Endothelial cell (in vitro differentiated cells): ENCODE results near the gene CPEB3. TPM values are rescaled to one million over a fixed set of nuclear protein-coding genes. Genes with fewer than 3 reads are reported as not detected.

Source experiments
- DNase-seq: peaks from one replicate; pipeline ENCODE4 v3.0.0; 2021; ENCODE audit warnings: low spot score
- H3K27ac Mint-ChIP-seq: one replicate; pipeline ENCODE4 v1.8.0; 2021; ENCODE audit warnings: mixed read lengths, inconsistent platforms; ENCODE audit not compliant: unreplicated experiment
- H3K27me3 Mint-ChIP-seq: one replicate; pipeline ENCODE4 v1.8.0; 2021; ENCODE audit warnings: mild to moderate bottlenecking, moderate library complexity, mixed read lengths, inconsistent platforms; ENCODE audit not compliant: unreplicated experiment
- H3K36me3 Mint-ChIP-seq: one replicate; pipeline ENCODE4 v1.8.0; 2021; ENCODE audit warnings: mild to moderate bottlenecking, low read depth, mixed read lengths, inconsistent platforms; ENCODE audit not compliant: unreplicated experiment
- H3K4me1 Mint-ChIP-seq: one replicate; pipeline ENCODE4 v1.8.0; 2021; ENCODE audit warnings: mild to moderate bottlenecking, mixed read lengths, inconsistent platforms; ENCODE audit not compliant: unreplicated experiment
- H3K4me3 Mint-ChIP-seq: one replicate; pipeline ENCODE4 v1.8.0; 2021; ENCODE audit warnings: mild to moderate bottlenecking, mixed read lengths, inconsistent platforms; ENCODE audit not compliant: unreplicated experiment
- H3K9me3 Mint-ChIP-seq: one replicate; pipeline ENCODE4 v1.8.0; 2021; ENCODE audit warnings: mixed read lengths, inconsistent platforms; ENCODE audit not compliant: unreplicated experiment
- total RNA-seq: library from RNA; stranded (reverse); fragmentation: NEBNext Ultra II Directional; extraction: Animal tissue kit (Norgen Biotek cat#: 25700); gene quantifications from one replicate; pipeline ENCODE4 v1.2.1, GENCODE V29; 2021; ENCODE audit not compliant: unreplicated experiment
- TF ChIP-seq, protein P1 (sequence below): fragments of 200-600 bp; sonication (generic); IDR thresholded peaks from one replicate; pipeline ENCODE4 v1.5.0; 2021; ENCODE audit warnings: antibody characterized with exemption; ENCODE audit not compliant: unreplicated experiment

The CPEB3 gene
- total RNA-seq, 1 donor from 2014 or later, result 2.4 TPM

DNA sequence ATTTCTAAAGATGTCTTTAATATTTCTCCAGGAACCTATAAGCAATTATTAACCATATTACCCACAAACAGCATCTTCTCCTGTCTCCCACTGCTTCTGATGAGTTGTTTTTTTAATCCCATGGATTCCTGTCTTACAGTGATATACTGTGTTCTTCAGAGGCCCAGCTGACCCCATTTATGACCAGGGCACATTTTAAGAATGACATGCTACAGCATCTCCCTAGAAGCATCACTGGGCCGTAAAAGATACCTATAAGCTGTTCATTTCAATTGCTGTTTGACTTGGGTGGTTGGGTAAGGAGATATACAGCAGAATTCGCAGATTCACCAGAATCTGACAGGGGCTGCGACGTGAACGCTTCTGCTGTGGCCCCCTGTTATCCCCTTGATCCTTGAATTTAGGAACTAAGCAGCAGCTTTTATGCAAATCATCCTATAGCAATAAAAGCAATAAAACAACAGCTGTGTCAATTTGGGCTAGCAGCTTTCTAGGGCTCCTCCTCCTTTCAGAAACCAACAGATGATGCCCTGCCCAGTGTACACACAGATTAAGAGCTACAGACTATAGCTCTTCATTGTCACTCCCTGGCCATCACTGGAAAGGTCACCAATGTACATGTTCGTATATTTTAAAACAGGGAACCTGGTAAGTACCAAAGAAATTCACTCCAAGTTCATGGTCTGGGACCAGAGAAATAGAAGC, 86.8 kb downstream of the CPEB3 start:
- H3K27me3 Mint-ChIP-seq, result no peaks in the 10 kb centered on the region
- no peaks in the 10 kb centered on the region for H3K4me1 Mint-ChIP-seq
- no peak overlapping the region for H3K4me3 Mint-ChIP-seq
- no peaks in the 10 kb centered on the region for H3K9me3 Mint-ChIP-seq
- no peak for DNase-seq
- H3K36me3 Mint-ChIP-seq, result no peaks in the 10 kb centered on the region
- no peak overlapping the region for H3K27ac Mint-ChIP-seq
- TF ChIP-seq, protein P1, sequence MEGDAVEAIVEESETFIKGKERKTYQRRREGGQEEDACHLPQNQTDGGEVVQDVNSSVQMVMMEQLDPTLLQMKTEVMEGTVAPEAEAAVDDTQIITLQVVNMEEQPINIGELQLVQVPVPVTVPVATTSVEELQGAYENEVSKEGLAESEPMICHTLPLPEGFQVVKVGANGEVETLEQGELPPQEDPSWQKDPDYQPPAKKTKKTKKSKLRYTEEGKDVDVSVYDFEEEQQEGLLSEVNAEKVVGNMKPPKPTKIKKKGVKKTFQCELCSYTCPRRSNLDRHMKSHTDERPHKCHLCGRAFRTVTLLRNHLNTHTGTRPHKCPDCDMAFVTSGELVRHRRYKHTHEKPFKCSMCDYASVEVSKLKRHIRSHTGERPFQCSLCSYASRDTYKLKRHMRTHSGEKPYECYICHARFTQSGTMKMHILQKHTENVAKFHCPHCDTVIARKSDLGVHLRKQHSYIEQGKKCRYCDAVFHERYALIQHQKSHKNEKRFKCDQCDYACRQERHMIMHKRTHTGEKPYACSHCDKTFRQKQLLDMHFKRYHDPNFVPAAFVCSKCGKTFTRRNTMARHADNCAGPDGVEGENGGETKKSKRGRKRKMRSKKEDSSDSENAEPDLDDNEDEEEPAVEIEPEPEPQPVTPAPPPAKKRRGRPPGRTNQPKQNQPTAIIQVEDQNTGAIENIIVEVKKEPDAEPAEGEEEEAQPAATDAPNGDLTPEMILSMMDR, result no peak

DNA sequence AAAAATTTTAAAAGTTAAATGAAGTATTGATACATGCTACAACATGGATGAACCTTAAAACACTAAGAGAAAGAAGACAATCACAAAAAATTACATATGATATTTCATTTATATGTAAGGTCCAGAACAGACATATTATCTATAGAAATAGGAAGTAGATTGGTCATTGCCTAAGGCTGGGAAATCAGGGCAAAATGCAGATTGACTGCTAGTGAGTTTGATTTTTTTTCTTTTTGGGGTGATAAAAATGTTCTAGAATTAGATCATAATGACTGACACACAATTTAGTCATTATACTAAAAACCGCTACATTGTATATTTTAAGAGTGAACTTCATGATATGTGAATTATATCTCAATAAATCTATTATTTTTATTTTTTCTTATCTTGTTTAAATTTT, 88.3 kb downstream of the CPEB3 start:
- DNase-seq, result no peak
- TF ChIP-seq, protein P1, result no peak
- Mint-ChIP-seq H3K4me3 (no peak overlapping the region), H3K27me3 (no peaks in the 10 kb centered on the region), H3K4me1 (peaks cover 8% of the 10 kb centered on the region), H3K27ac (no peak overlapping the region), H3K9me3 (no peaks in the 10 kb centered on the region), H3K36me3 (no peaks in the 10 kb centered on the region)

DNA sequence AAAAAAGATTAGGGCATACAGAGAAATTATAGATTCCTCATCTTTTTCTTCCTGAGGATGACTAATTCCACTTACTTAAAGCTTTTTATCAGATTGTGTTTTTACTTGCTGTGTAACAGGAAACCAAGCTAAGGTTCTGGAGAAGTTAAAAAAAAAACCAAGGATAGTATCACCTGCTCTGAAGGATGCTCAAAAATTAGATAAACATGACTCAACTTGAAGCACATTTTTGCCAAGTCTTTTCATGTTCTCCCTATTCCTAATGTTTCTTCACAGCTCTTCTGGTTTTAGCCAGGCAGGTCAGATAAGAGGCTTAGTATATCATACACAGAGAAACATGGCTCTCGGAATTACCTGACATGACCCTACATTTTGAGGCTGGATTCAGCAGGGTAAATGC, 90.3 kb downstream of the CPEB3 start:
- no peak overlapping the region for H3K27ac Mint-ChIP-seq
- H3K27me3 Mint-ChIP-seq, result no peaks in the 10 kb centered on the region
- no peaks in the 10 kb centered on the region for H3K36me3 Mint-ChIP-seq
- H3K4me3 Mint-ChIP-seq, result no peak overlapping the region
- DNase-seq, result no peak
- peaks cover 14% of the 10 kb centered on the region for H3K4me1 Mint-ChIP-seq
- H3K9me3 Mint-ChIP-seq, result no peaks in the 10 kb centered on the region
- TF ChIP-seq, protein P1, result no peak

DNA sequence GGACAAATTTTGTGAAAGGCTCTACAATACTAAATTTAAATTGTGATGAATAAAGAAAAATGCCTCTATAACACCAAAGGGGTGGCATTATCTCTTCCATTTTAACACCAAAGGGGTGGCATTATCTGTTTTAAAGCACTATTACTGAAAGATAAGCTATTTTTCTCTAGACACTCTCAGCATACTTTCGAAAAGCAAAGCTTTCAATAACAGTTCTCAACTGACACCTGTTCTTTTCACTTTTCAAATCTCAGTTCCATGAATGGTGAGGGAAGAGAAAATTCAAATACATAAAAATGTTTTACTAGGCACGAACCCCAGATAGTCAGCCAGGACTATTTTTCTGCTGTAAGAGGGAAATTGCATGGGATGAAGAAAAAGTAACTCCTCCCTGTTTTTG, 103.8 kb downstream of the CPEB3 start:
- Mint-ChIP-seq H3K9me3 (no peaks in the 10 kb centered on the region), H3K4me3 (no peak overlapping the region), H3K27me3 (no peaks in the 10 kb centered on the region), H3K4me1 (no peaks in the 10 kb centered on the region), H3K27ac (no peak overlapping the region), H3K36me3 (no peaks in the 10 kb centered on the region)
- no peak for DNase-seq
- TF ChIP-seq, protein P1, result no peak

GRCh38 chr10:92184977-92185376, 105.9 kb downstream of the CPEB3 start:
- Mint-ChIP-seq H3K36me3 (no peaks in the 10 kb centered on the region), H3K27ac (no peak overlapping the region), H3K4me3 (no peak overlapping the region), H3K9me3 (no peaks in the 10 kb centered on the region), H3K27me3 (peaks cover 1% of the 10 kb centered on the region), H3K4me1 (peaks cover 5% of the 10 kb centered on the region)
- TF ChIP-seq, protein P1, result no peak
- DNase-seq, result no peak
